ENCODE results near the gene KDM4F. TPM values are rescaled to one million over a fixed set of nuclear protein-coding genes. Genes with fewer than 3 reads are reported as not detected.

The KDM4F gene
- polyA plus RNA-seq, 4 donors = not detected

- DNase-seq (ENCODE audit: low read depth in 4 of 4, low spot score in 3 of 4) = peak in 3 of 4 donors; percentile 68 to 78 (median 70)
Observed at GRCh38 chr11:95089620-95090542, 40.7 kb downstream of the KDM4F start, which contains the start of gene ENDOD1. TSS of gene ENDOD1 (plus strand) at chr11:95089846. CDS start at chr11:95089928, 82 bp downstream.

GRCh38 chr11:95091663-95092180, 42.5 kb downstream of the KDM4F start:
- DNase-seq (ENCODE audit: low read depth in 4 of 4, low spot score in 3 of 4) = no peak

GRCh38 chr11:95092549-95093324, 43.5 kb downstream of the KDM4F start:
- DNase-seq (ENCODE audit: low read depth in 4 of 4, low spot score in 3 of 4) = no peak

GRCh38 chr11:95093548-95093947, 44.3 kb downstream of the KDM4F start:
- DNase-seq (ENCODE audit: low read depth in 4 of 4, low spot score in 3 of 4) = no peak

- DNase-seq (ENCODE audit: low read depth in 4 of 4, low spot score in 3 of 4) = no peak
Observed at GRCh38 chr11:95095858-95096587, 46.8 kb downstream of the KDM4F start.

GRCh38 chr11:95097209-95097608, 48.0 kb downstream of the KDM4F start:
- no peak for DNase-seq (ENCODE audit: low read depth in 4 of 4, low spot score in 3 of 4)

GRCh38 chr11:95098826-95099225, 49.6 kb downstream of the KDM4F start:
- no peak for DNase-seq (ENCODE audit: low read depth in 4 of 4, low spot score in 3 of 4)

GRCh38 chr11:95100191-95100648, 51.0 kb downstream of the KDM4F start:
- no peak for DNase-seq (ENCODE audit: low read depth in 4 of 4, low spot score in 3 of 4)

Other genes starting within 250 kb of the KDM4F start
- gene CWC15, start 75.9 kb upstream of the KDM4F start, polyA plus RNA-seq (ENCODE audit: insufficient read length in 4 of 4) = 100 to 1,000 TPM; 116 to 129 (median 122) TPM
- gene KDM4D, start 75.7 kb upstream of the KDM4F start, polyA plus RNA-seq (ENCODE audit: insufficient read length in 4 of 4) = 1 to 10 TPM; 2.3 to 2.7 (median 2.5) TPM
- gene KDM4E, start 24.2 kb upstream of the KDM4F start, polyA plus RNA-seq (ENCODE audit: insufficient read length in 4 of 4) = under 1 TPM; 0.12 to 0.24 (median 0.20) TPM
- 10 to 100 TPM; 68.6 to 83.0 (median 77.9) TPM for gene SRSF8, start 17.5 kb downstream of the KDM4F start, polyA plus RNA-seq (ENCODE audit: insufficient read length in 4 of 4)
- gene ENDOD1, start 40.4 kb downstream of the KDM4F start, polyA plus RNA-seq (ENCODE audit: insufficient read length in 4 of 4) = 10 to 100 TPM; 18.8 to 23.2 (median 21.6) TPM
- gene SESN3, start 181.8 kb downstream of the KDM4F start, polyA plus RNA-seq (ENCODE audit: insufficient read length in 4 of 4) = 10 to 100 TPM; 65.3 to 89.7 (median 83.0) TPM